ENCODE data around the gene PHPT1. TPM values are rescaled to one million over a fixed set of nuclear protein-coding genes. Genes with fewer than 3 reads are reported as not detected.
"Not testable (repeated sequence)": the region's sequence is repeated elsewhere in the genome, so short reads cannot be mapped to it uniquely, and the experiment has no call there.

The PHPT1 gene
- total RNA-seq, 1 donor from 2014 or later: 134 TPM

GRCh38 chr9:136882109-136882946 is 33.1 kb downstream of the PHPT1 start:
- DNase-seq: peak; percentile 96
- no peaks in the 10 kb centered on the region for H3K27me3 Mint-ChIP-seq
- peak overlapping the region; percentile 82 for H3K4me3 Mint-ChIP-seq
- H3K27ac Mint-ChIP-seq: peak overlapping the region; percentile 97
- peaks cover 13% of the 10 kb centered on the region for H3K36me3 Mint-ChIP-seq (ENCODE audit: low read depth)
- peaks cover 36% of the 10 kb centered on the region for H3K4me1 Mint-ChIP-seq
- no peaks in the 10 kb centered on the region for H3K9me3 Mint-ChIP-seq
- intact Hi-C loops (cut with micrococcal nuclease): loop anchor here (1.0 to 10.0 kb wide), 5 partner anchors 16 to 336 kb away; partner anchors contain the start of genes AJM1, EDF1, NOTCH1 and RABL6

- DNase-seq, H3K27me3 Mint-ChIP-seq, H3K9me3 Mint-ChIP-seq: not testable (repeated sequence)
- Mint-ChIP-seq H3K4me1 (peaks cover 37% of the 10 kb centered on the region), H3K4me3 (peak overlapping the region; percentile 82), H3K36me3 (ENCODE audit: low read depth) (peaks cover 14% of the 10 kb centered on the region), H3K27ac (peak overlapping the region; percentile 97)
- intact Hi-C loops (cut with micrococcal nuclease): loop anchor here (1.0 to 10.0 kb wide), 5 partner anchors 17 to 336 kb away; partner anchors contain the start of genes AJM1, EDF1, NOTCH1 and RABL6
Measured at GRCh38 chr9:136882947-136883283, 33.7 kb downstream of the PHPT1 start.

GRCh38 chr9:136883670-136884069 is 34.5 kb downstream of the PHPT1 start:
- not testable (repeated sequence) for H3K27me3 Mint-ChIP-seq, DNase-seq, H3K9me3 Mint-ChIP-seq
- Mint-ChIP-seq H3K36me3 (ENCODE audit: low read depth) (peaks cover 14% of the 10 kb centered on the region), H3K27ac (peak overlapping the region; percentile 97), H3K4me3 (peak overlapping the region; percentile 82), H3K4me1 (peaks cover 41% of the 10 kb centered on the region)
- intact Hi-C loops (cut with micrococcal nuclease): loop anchor here (2.0 to 10.0 kb wide), 2 partner anchors 79 to 337 kb away; partner anchors contain the start of genes NOTCH1 and RABL6

- H3K36me3 Mint-ChIP-seq (ENCODE audit: low read depth): peaks cover 22% of the 10 kb centered on the region
- H3K4me3 Mint-ChIP-seq: peak within 1 kb of the TSS; percentile 100
- H3K27me3 Mint-ChIP-seq: no peaks in the 10 kb centered on the region
- H3K27ac Mint-ChIP-seq: peak within 1 kb of the TSS; percentile 95
- H3K9me3 Mint-ChIP-seq: no peaks in the 10 kb centered on the region
- intact Hi-C loops (cut with micrococcal nuclease): loop anchor here (1.0 to 10.0 kb wide), 4 partner anchors 16 to 81 kb away; partner anchors contain the start of genes EDF1, FBXW5 and RABL6
- H3K4me1 Mint-ChIP-seq: peaks cover 37% of the 10 kb centered on the region
- peak; percentile 99 for DNase-seq
Measured at GRCh38 chr9:136885950-136886578, 36.9 kb downstream of the PHPT1 start, which contains the start of gene TRAF2. Gene TRAF2, plus strand, starts transcription at chr9:136886516. Its CDS starts 12,225 bp downstream, at chr9:136898741.

GRCh38 chr9:136886610-136887597 is 37.7 kb downstream of the PHPT1 start:
- peak; percentile 85 for DNase-seq
- intact Hi-C loops (cut with micrococcal nuclease): loop anchor here (1.0 to 10.0 kb wide), 5 partner anchors 15 to 82 kb away; partner anchors contain the start of genes EDF1, FBXW5, PHPT1 and RABL6
- Mint-ChIP-seq H3K27me3 (no peaks in the 10 kb centered on the region), H3K4me3 (peak overlapping the region; percentile 100), H3K27ac (peak overlapping the region; percentile 95), H3K36me3 (ENCODE audit: low read depth) (peaks cover 22% of the 10 kb centered on the region), H3K4me1 (peaks cover 29% of the 10 kb centered on the region), H3K9me3 (no peaks in the 10 kb centered on the region)

GRCh38 chr9:136888454-136888853 is 39.2 kb downstream of the PHPT1 start:
- no peaks in the 10 kb centered on the region for H3K9me3 Mint-ChIP-seq
- H3K4me3 Mint-ChIP-seq: peak overlapping the region; percentile 100
- H3K4me1 Mint-ChIP-seq: peaks cover 20% of the 10 kb centered on the region
- DNase-seq: no peak
- H3K27ac Mint-ChIP-seq: peak overlapping the region; percentile 45
- no peaks in the 10 kb centered on the region for H3K27me3 Mint-ChIP-seq
- intact Hi-C loops (cut with micrococcal nuclease): loop anchor here (10.0 kb wide), 1 partner anchor 84 kb away; the partner anchor contains the start of gene RABL6
- H3K36me3 Mint-ChIP-seq (ENCODE audit: low read depth): peaks cover 26% of the 10 kb centered on the region

- no peak for DNase-seq
- no peaks in the 10 kb centered on the region for H3K27me3 Mint-ChIP-seq
- intact Hi-C loops (cut with micrococcal nuclease): loop anchor here (10.0 kb wide), 1 partner anchor 85 kb away; the partner anchor contains the start of gene RABL6
- H3K9me3 Mint-ChIP-seq: no peaks in the 10 kb centered on the region
- H3K4me1 Mint-ChIP-seq: peaks cover 24% of the 10 kb centered on the region
- H3K27ac Mint-ChIP-seq: no peak overlapping the region
- peaks cover 36% of the 10 kb centered on the region for H3K36me3 Mint-ChIP-seq (ENCODE audit: low read depth)
- H3K4me3 Mint-ChIP-seq: no peak overlapping the region
Measured at GRCh38 chr9:136889858-136890257, 40.6 kb downstream of the PHPT1 start.

- no peak overlapping the region for H3K27ac Mint-ChIP-seq
- H3K36me3 Mint-ChIP-seq (ENCODE audit: low read depth): peaks cover 37% of the 10 kb centered on the region
- H3K9me3 Mint-ChIP-seq: no peaks in the 10 kb centered on the region
- H3K4me1 Mint-ChIP-seq: peaks cover 25% of the 10 kb centered on the region
- no peak overlapping the region for H3K4me3 Mint-ChIP-seq
- no peak for DNase-seq
- intact Hi-C loops (cut with micrococcal nuclease): no loop called here
- H3K27me3 Mint-ChIP-seq: no peaks in the 10 kb centered on the region
Measured at GRCh38 chr9:136890661-136891060, 41.5 kb downstream of the PHPT1 start.

- H3K36me3 Mint-ChIP-seq (ENCODE audit: low read depth): peaks cover 49% of the 10 kb centered on the region
- no peak for DNase-seq
- H3K9me3 Mint-ChIP-seq: no peaks in the 10 kb centered on the region
- H3K4me1 Mint-ChIP-seq: peaks cover 36% of the 10 kb centered on the region
- no peaks in the 10 kb centered on the region for H3K27me3 Mint-ChIP-seq
- intact Hi-C loops (cut with micrococcal nuclease): no loop called here
- H3K27ac Mint-ChIP-seq: no peak overlapping the region
- H3K4me3 Mint-ChIP-seq: no peak overlapping the region
Measured at GRCh38 chr9:136896027-136896426, 46.8 kb downstream of the PHPT1 start.

GRCh38 chr9:136898483-136899100 is 49.4 kb downstream of the PHPT1 start:
- H3K9me3 Mint-ChIP-seq: no peaks in the 10 kb centered on the region
- DNase-seq: no peak
- no peaks in the 10 kb centered on the region for H3K27me3 Mint-ChIP-seq
- peaks cover 58% of the 10 kb centered on the region for H3K36me3 Mint-ChIP-seq (ENCODE audit: low read depth)
- intact Hi-C loops (cut with micrococcal nuclease): no loop called here
- no peak overlapping the region for H3K4me3 Mint-ChIP-seq
- H3K4me1 Mint-ChIP-seq: peaks cover 54% of the 10 kb centered on the region
- H3K27ac Mint-ChIP-seq: peak overlapping the region; percentile 56

- H3K4me3 Mint-ChIP-seq: no peak overlapping the region
- H3K27me3 Mint-ChIP-seq: no peaks in the 10 kb centered on the region
- peaks cover 53% of the 10 kb centered on the region for H3K4me1 Mint-ChIP-seq
- H3K27ac Mint-ChIP-seq: peak overlapping the region; percentile 81
- no peak for DNase-seq
- H3K9me3 Mint-ChIP-seq: no peaks in the 10 kb centered on the region
- intact Hi-C loops (cut with micrococcal nuclease): no loop called here
- peaks cover 56% of the 10 kb centered on the region for H3K36me3 Mint-ChIP-seq (ENCODE audit: low read depth)
Measured at GRCh38 chr9:136899196-136899595, 50.0 kb downstream of the PHPT1 start.

GRCh38 chr9:136900556-136900955 is 51.3 kb downstream of the PHPT1 start:
- H3K4me3 Mint-ChIP-seq: peak overlapping the region; percentile 12
- no peaks in the 10 kb centered on the region for H3K27me3 Mint-ChIP-seq
- H3K9me3 Mint-ChIP-seq: no peaks in the 10 kb centered on the region
- DNase-seq: no peak
- peaks cover 50% of the 10 kb centered on the region for H3K36me3 Mint-ChIP-seq (ENCODE audit: low read depth)
- H3K4me1 Mint-ChIP-seq: peaks cover 49% of the 10 kb centered on the region
- H3K27ac Mint-ChIP-seq: peak overlapping the region; percentile 99
- intact Hi-C loops (cut with micrococcal nuclease): loop anchor here (5.0 kb wide), 1 partner anchor 93 kb away; the partner anchor contains the start of gene RABL6
